Activated T-cell treated with anti-CD3 and anti-CD28 coated beads, Interleukin-2, amount 50 U/mL, for 48 hours (primary cell): Measurements from ENCODE around the gene MRPL42.
"Not testable (repeated sequence)": the region's sequence is repeated elsewhere in the genome, so short reads cannot be mapped to it uniquely, and the experiment has no call there.

Experiments used
- DNase-seq, 2 experiments: peaks; one replicate each; pipeline ENCODE4 v3.0.0-alpha.2; 2020

Gene MRPL42

GRCh38 chr12:93550748-93551611 is 83.7 kb downstream of the MRPL42 start:
- no peak for DNase-seq

GRCh38 chr12:93552427-93552826 is 85.1 kb downstream of the MRPL42 start:
- DNase-seq = no peak

- DNase-seq = not testable (repeated sequence)
Observed at GRCh38 chr12:93557879-93558278, 90.6 kb downstream of the MRPL42 start.

- not testable (repeated sequence) for DNase-seq
Observed at GRCh38 chr12:93558685-93559084, 91.4 kb downstream of the MRPL42 start.

GRCh38 chr12:93563807-93564538 is 96.7 kb downstream of the MRPL42 start:
- no peak for DNase-seq

- no peak for DNase-seq
Observed at GRCh38 chr12:93565760-93566159, 98.4 kb downstream of the MRPL42 start.
